OCI-LY1 (cell line): ENCODE measurements around the gene CCL17.

Experiments used
- H2AFZ ChIP-seq: fragments of 200-600 bp; sonication (generic), shearing (Covaris generic); 2 replicates; pipeline ENCODE4 v1.6.0; 2014; ENCODE audit warnings: antibody characterized with exemption, mild to moderate bottlenecking, low read length
- H3F3A ChIP-seq: fragments of 200-600 bp; sonication (generic), shearing (Covaris generic); 2 replicates; pipeline ENCODE4 v1.6.0; 2014; ENCODE audit warnings: mild to moderate bottlenecking, antibody characterized with exemption, low read length, moderate library complexity; ENCODE audit not compliant: insufficient read depth
- H3K27ac ChIP-seq: fragments of 200-600 bp; sonication (generic); 2 replicates; pipeline ENCODE4 v1.5.1; 2014; ENCODE audit warnings: low read length, mixed run types, mild to moderate bottlenecking, low read depth; ENCODE audit not compliant: poor library complexity, severe bottlenecking
- H3K27me3 ChIP-seq: fragments of 200-600 bp; sonication (generic); 2 replicates; pipeline ENCODE4 v1.6.0; 2014; ENCODE audit warnings: antibody characterized with exemption, mild to moderate bottlenecking, low read length, moderate library complexity; ENCODE audit not compliant: insufficient read depth
- H3K36me3 ChIP-seq: fragments of 200-600 bp; sonication (generic); 2 replicates; pipeline ENCODE4 v1.6.1; 2014; ENCODE audit warnings: mild to moderate bottlenecking, antibody characterized with exemption, low read length, moderate library complexity, mixed read lengths; ENCODE audit not compliant: insufficient read depth
- H3K4me1 ChIP-seq: fragments of 200-600 bp; sonication (generic); 2 replicates; pipeline ENCODE4 v1.5.1; 2014; ENCODE audit warnings: mild to moderate bottlenecking, low read length, moderate library complexity; ENCODE audit not compliant: insufficient read depth, severe bottlenecking
- H3K4me2 ChIP-seq: fragments of 200-600 bp; sonication (generic), shearing (Covaris generic); 2 replicates; pipeline ENCODE4 v1.6.1; 2014; ENCODE audit warnings: low read length
- H3K4me3 ChIP-seq: fragments of 200-600 bp; sonication (generic); 2 replicates; pipeline ENCODE4 v1.5.1; 2014; ENCODE audit warnings: low read length, low read depth, mild to moderate bottlenecking, mixed read lengths; ENCODE audit not compliant: poor library complexity, severe bottlenecking
- H3K79me2 ChIP-seq: fragments of 200-600 bp; shearing (Covaris generic); 2 replicates; pipeline ENCODE4 v1.6.1; 2016; ENCODE audit warnings: mixed run types, low read length, mixed read lengths; ENCODE audit not compliant: insufficient read depth
- H3K9ac ChIP-seq: fragments of 200-600 bp; sonication (generic), shearing (Covaris generic); 2 replicates; pipeline ENCODE4 v1.6.1; 2014; ENCODE audit warnings: mild to moderate bottlenecking, low read length, mixed read lengths
- H3K9me2 ChIP-seq: fragments of 200-600 bp; sonication (generic), shearing (Covaris generic); 2 replicates; pipeline ENCODE4 v1.6.1; 2014; ENCODE audit warnings: low read depth, mild to moderate bottlenecking, low read length, mixed read lengths
- H3K9me3 ChIP-seq: fragments of 200-600 bp; shearing (Covaris generic); 2 replicates; pipeline ENCODE4 v1.6.1; 2014; ENCODE audit warnings: low read length, mixed read lengths
- H4K20me1 ChIP-seq: fragments of 200-600 bp; sonication (generic), shearing (Covaris generic); 2 replicates; pipeline ENCODE4 v1.6.0; 2016; ENCODE audit warnings: mild to moderate bottlenecking, low read length; ENCODE audit not compliant: insufficient read depth
- EZH2 ChIP-seq: fragments of 200-600 bp; sonication (generic), shearing (Covaris generic); IDR thresholded peaks from 2 replicates; pipeline ENCODE4 v1.8.0; 2017; ENCODE audit warnings: borderline replicate concordance, mixed run types, mild to moderate bottlenecking, antibody characterized with exemption, low read length, moderate library complexity, mixed read lengths
- TF ChIP-seq, protein P1 (sequence below): fragments of 200-600 bp; sonication (generic), shearing (Covaris generic); IDR thresholded peaks from 2 replicates; pipeline ENCODE4 v1.5.1; 2017; ENCODE audit warnings: mild to moderate bottlenecking, antibody characterized with exemption, low read length, moderate library complexity, mixed read lengths

The CCL17 gene

DNA sequence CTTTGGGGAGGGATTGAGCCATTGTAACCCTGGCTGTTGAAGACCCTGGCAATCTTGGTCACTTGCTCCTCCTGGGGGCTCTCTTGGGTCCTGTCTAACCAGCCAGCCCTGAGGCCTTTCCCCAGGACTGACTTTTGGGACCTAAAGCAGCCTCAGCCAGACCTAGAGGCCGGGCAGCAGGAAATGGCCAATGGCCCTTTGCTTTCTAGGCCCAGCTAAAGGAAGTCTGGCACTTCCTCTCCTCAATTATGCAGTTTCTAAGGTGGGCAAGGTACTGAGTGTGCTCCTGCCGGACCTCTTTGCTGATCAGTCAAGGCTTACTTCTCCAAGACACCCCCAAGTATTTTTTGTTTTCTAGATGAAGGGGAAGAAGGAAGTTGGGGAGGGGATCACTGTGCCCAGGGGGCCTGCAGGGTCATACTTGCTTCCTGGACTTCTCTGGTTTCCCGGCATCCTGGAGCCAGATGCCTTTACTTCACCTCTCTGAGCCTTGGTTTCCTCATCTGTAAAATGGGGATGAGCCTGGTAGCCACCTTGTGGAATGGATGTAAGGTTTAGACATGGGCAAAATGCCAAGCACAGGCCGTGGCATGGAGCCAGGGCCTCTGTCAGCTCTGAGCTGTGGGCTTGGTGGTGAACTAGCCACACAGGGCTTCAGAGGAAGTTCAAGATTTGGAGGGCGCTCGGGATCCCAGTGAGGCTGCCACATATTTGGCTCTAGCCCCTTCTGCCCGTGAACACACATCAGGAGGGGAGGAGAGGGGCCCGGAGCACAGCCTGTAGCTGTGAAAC is 23.7 kb upstream of the CCL17 start:
- no peaks in the 10 kb centered on the region for H4K20me1 ChIP-seq
- no peaks in the 10 kb centered on the region for H3K9me3 ChIP-seq
- no peak overlapping the region for H3K9ac ChIP-seq
- H3K27ac ChIP-seq, result no peak overlapping the region
- no peaks in the 10 kb centered on the region for H3K36me3 ChIP-seq
- H2AFZ ChIP-seq, result no peak overlapping the region
- H3K4me2 ChIP-seq, result no peak overlapping the region
- H3K4me1 ChIP-seq, result no peaks in the 10 kb centered on the region
- no peak overlapping the region for H3K4me3 ChIP-seq
- TF ChIP-seq, protein P1, sequence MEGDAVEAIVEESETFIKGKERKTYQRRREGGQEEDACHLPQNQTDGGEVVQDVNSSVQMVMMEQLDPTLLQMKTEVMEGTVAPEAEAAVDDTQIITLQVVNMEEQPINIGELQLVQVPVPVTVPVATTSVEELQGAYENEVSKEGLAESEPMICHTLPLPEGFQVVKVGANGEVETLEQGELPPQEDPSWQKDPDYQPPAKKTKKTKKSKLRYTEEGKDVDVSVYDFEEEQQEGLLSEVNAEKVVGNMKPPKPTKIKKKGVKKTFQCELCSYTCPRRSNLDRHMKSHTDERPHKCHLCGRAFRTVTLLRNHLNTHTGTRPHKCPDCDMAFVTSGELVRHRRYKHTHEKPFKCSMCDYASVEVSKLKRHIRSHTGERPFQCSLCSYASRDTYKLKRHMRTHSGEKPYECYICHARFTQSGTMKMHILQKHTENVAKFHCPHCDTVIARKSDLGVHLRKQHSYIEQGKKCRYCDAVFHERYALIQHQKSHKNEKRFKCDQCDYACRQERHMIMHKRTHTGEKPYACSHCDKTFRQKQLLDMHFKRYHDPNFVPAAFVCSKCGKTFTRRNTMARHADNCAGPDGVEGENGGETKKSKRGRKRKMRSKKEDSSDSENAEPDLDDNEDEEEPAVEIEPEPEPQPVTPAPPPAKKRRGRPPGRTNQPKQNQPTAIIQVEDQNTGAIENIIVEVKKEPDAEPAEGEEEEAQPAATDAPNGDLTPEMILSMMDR, result no peak
- H3K9me2 ChIP-seq, result no peaks in the 10 kb centered on the region
- peaks cover 13% of the 10 kb centered on the region; the same call in 1 of the 2 replicates for H3K27me3 ChIP-seq
- H3K79me2 ChIP-seq, result no peaks in the 10 kb centered on the region
- H3F3A ChIP-seq, result no peaks in the 10 kb centered on the region

DNA sequence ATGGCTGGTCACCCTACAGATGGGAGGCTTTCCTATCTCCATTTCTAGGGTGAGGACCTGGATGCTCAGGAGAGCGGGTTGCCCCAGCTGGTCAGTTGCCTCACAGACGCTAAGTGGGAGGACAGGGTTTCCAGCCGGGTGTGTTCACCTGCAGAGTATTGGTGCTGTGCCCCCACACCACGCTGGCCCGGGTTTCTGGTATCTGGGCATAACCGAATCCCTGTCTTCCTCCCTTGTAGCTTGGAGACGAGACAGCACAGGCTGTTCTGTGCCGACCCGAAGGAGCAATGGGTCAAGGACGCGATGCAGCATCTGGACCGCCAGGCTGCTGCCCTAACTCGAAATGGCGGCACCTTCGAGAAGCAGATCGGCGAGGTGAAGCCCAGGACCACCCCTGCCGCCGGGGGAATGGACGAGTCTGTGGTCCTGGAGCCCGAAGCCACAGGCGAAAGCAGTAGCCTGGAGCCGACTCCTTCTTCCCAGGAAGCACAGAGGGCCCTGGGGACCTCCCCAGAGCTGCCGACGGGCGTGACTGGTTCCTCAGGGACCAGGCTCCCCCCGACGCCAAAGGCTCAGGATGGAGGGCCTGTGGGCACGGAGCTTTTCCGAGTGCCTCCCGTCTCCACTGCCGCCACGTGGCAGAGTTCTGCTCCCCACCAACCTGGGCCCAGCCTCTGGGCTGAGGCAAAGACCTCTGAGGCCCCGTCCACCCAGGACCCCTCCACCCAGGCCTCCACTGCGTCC is 22.6 kb upstream of the CCL17 start:
- H3K27me3 ChIP-seq, result peaks cover 13% of the 10 kb centered on the region; the same call in 1 of the 2 replicates
- H4K20me1 ChIP-seq, result no peaks in the 10 kb centered on the region
- H2AFZ ChIP-seq, result no peak overlapping the region
- H3K4me3 ChIP-seq, result no peak overlapping the region
- no peaks in the 10 kb centered on the region for H3K9me2 ChIP-seq
- no peaks in the 10 kb centered on the region for H3K4me1 ChIP-seq
- H3K36me3 ChIP-seq, result no peaks in the 10 kb centered on the region
- H3F3A ChIP-seq, result no peaks in the 10 kb centered on the region
- no peak overlapping the region for H3K27ac ChIP-seq
- H3K79me2 ChIP-seq, result no peaks in the 10 kb centered on the region
- no peaks in the 10 kb centered on the region for H3K9me3 ChIP-seq
- no peak overlapping the region for H3K9ac ChIP-seq
- no peak overlapping the region for H3K4me2 ChIP-seq
- no peak for TF ChIP-seq EZH2
- TF ChIP-seq, protein P1, result no peak

DNA sequence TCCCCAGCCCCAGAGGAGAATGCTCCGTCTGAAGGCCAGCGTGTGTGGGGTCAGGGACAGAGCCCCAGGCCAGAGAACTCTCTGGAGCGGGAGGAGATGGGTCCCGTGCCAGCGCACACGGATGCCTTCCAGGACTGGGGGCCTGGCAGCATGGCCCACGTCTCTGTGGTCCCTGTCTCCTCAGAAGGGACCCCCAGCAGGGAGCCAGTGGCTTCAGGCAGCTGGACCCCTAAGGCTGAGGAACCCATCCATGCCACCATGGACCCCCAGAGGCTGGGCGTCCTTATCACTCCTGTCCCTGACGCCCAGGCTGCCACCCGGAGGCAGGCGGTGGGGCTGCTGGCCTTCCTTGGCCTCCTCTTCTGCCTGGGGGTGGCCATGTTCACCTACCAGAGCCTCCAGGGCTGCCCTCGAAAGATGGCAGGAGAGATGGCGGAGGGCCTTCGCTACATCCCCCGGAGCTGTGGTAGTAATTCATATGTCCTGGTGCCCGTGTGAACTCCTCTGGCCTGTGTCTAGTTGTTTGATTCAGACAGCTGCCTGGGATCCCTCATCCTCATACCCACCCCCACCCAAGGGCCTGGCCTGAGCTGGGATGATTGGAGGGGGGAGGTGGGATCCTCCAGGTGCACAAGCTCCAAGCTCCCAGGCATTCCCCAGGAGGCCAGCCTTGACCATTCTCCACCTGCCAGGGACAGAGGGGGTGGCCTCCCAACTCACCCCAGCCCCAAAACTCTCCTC is 21.9 kb upstream of the CCL17 start:
- Histone ChIP-seq H3K9me2 (no peaks in the 10 kb centered on the region), H3K9ac (no peak overlapping the region), H2AFZ (no peak overlapping the region), H3K27me3 (peaks cover 13% of the 10 kb centered on the region; the same call in 1 of the 2 replicates), H3K79me2 (no peaks in the 10 kb centered on the region), H3K4me3 (no peak overlapping the region), H3K27ac (no peak overlapping the region), H3K4me1 (no peaks in the 10 kb centered on the region), H3K4me2 (no peak overlapping the region), H3K9me3 (no peaks in the 10 kb centered on the region), H3F3A (no peaks in the 10 kb centered on the region), H3K36me3 (no peaks in the 10 kb centered on the region), H4K20me1 (no peaks in the 10 kb centered on the region)
- no peak for TF ChIP-seq EZH2
- TF ChIP-seq, protein P1, result no peak
